ENCODE measurements around the gene PICALM. TPM values are rescaled to one million over a fixed set of nuclear protein-coding genes. Genes with fewer than 3 reads are reported as not detected.

The PICALM gene
- total RNA-seq, 1 donor from 2014 or later: 204 TPM

GRCh38 chr11:85945296-85945695, 123.6 kb downstream of the PICALM start:
- TF ChIP-seq EZH2 (IDR thresholded peaks at IDR 0.05) (no peak), EZH2phosphoT487 (IDR thresholded peaks at IDR 0.05) (no peak), CTCF (IDR thresholded peaks at IDR 0.05) (no peak)
- no peak for DNase-seq (ENCODE audit: low spot score)
- Histone ChIP-seq H3K4me1 (no peaks in the 10 kb centered on the region), H3K36me3 (no peaks in the 10 kb centered on the region), H3K27me3 (no peaks in the 10 kb centered on the region), H3K9me3 (ENCODE audit: low read depth) (no peaks in the 10 kb centered on the region), H4K20me1 (ENCODE audit: low read depth) (no peaks in the 10 kb centered on the region), H3K4me3 (no peak overlapping the region), H2AFZ (replicated peaks) (no peak overlapping the region), H3K4me2 (no peak overlapping the region), H3K27ac (no peak overlapping the region), H3K79me2 (ENCODE audit: low read depth) (no peaks in the 10 kb centered on the region), H3K9ac (no peak overlapping the region), H3F3A (ENCODE audit: low read depth) (no peaks in the 10 kb centered on the region)
- Mint-ChIP-seq H3K4me1 (no peaks in the 10 kb centered on the region), H3K27ac (no peak overlapping the region), H3K4me3 (no peak overlapping the region), H3K9me3 (peaks cover 5% of the 10 kb centered on the region), H3K36me3 (no peaks in the 10 kb centered on the region), H3K27me3 (ENCODE audit: insufficient read depth, low read depth) (peaks cover 7% of the 10 kb centered on the region)

GRCh38 chr11:85941380-85941973, 127.4 kb downstream of the PICALM start:
- Histone ChIP-seq H3K4me3 (no peak overlapping the region), H3K4me1 (no peaks in the 10 kb centered on the region), H3K4me2 (no peak overlapping the region), H4K20me1 (ENCODE audit: low read depth) (no peaks in the 10 kb centered on the region), H3K9me3 (ENCODE audit: low read depth) (no peaks in the 10 kb centered on the region), H3K36me3 (no peaks in the 10 kb centered on the region), H3K9ac (no peak overlapping the region), H3K79me2 (ENCODE audit: low read depth) (no peaks in the 10 kb centered on the region), H3K27me3 (no peaks in the 10 kb centered on the region), H3K27ac (no peak overlapping the region), H2AFZ (replicated peaks) (peak overlapping the region; percentile 19), H3F3A (ENCODE audit: low read depth) (no peaks in the 10 kb centered on the region)
- Mint-ChIP-seq H3K9me3 (peaks cover 8% of the 10 kb centered on the region), H3K4me1 (no peaks in the 10 kb centered on the region), H3K27me3 (ENCODE audit: insufficient read depth, low read depth) (peaks cover 5% of the 10 kb centered on the region), H3K36me3 (peaks cover 3% of the 10 kb centered on the region), H3K27ac (no peak overlapping the region), H3K4me3 (no peak overlapping the region)
- DNase-seq (ENCODE audit: low spot score): peak; percentile 66
- TF ChIP-seq EZH2 (IDR thresholded peaks at IDR 0.05) (no peak), CTCF (IDR thresholded peaks at IDR 0.05) (peak; percentile 64)

- DNase-seq (ENCODE audit: low spot score): no peak
- Mint-ChIP-seq H3K27ac (no peak overlapping the region), H3K9me3 (peaks cover 8% of the 10 kb centered on the region), H3K27me3 (ENCODE audit: insufficient read depth, low read depth) (peaks cover 3% of the 10 kb centered on the region), H3K36me3 (peaks cover 3% of the 10 kb centered on the region), H3K4me3 (no peak overlapping the region), H3K4me1 (no peaks in the 10 kb centered on the region)
- TF ChIP-seq EZH2phosphoT487 (IDR thresholded peaks at IDR 0.05) (no peak), CTCF (IDR thresholded peaks at IDR 0.05) (no peak), EZH2 (IDR thresholded peaks at IDR 0.05) (no peak)
- H3K9ac ChIP-seq: no peak overlapping the region
- H3K9me3 ChIP-seq (ENCODE audit: low read depth): no peaks in the 10 kb centered on the region
- no peak overlapping the region for H3K27ac ChIP-seq
- no peak overlapping the region for H2AFZ ChIP-seq (replicated peaks)
- no peak overlapping the region for H3K4me2 ChIP-seq
- no peaks in the 10 kb centered on the region for H3K4me1 ChIP-seq
- no peaks in the 10 kb centered on the region for H3K27me3 ChIP-seq
- H4K20me1 ChIP-seq (ENCODE audit: low read depth): no peaks in the 10 kb centered on the region
- no peaks in the 10 kb centered on the region for H3K36me3 ChIP-seq
- no peaks in the 10 kb centered on the region for H3K79me2 ChIP-seq (ENCODE audit: low read depth)
- no peaks in the 10 kb centered on the region for H3F3A ChIP-seq (ENCODE audit: low read depth)
- no peak overlapping the region for H3K4me3 ChIP-seq
These were observed 129.5 kb downstream of the PICALM start for GRCh38 chr11:85939099-85940015.

All from neural progenitor cell (in vitro differentiated cells).